Activated naive CD8-positive, alpha-beta T cell (primary cell): ENCODE data around the gene SLCO3A1.

Experiments used
- H3K27ac Mint-ChIP-seq: one replicate; pipeline ENCODE4 v1.8.0; 2021; ENCODE audit warnings: mixed read lengths
- H3K27me3 Mint-ChIP-seq: one replicate; pipeline ENCODE4 v1.8.0; 2021; ENCODE audit warnings: mixed read lengths
- H3K36me3 Mint-ChIP-seq: one replicate; pipeline ENCODE4 v1.8.0; 2021; ENCODE audit warnings: mixed read lengths
- H3K4me1 Mint-ChIP-seq: one replicate; pipeline ENCODE4 v1.8.0; 2021; ENCODE audit warnings: low read depth, mixed read lengths
- H3K4me3 Mint-ChIP-seq: one replicate; pipeline ENCODE4 v1.8.0; 2021; ENCODE audit warnings: mild to moderate bottlenecking, mixed read lengths
- H3K9me3 Mint-ChIP-seq: one replicate; pipeline ENCODE4 v1.8.0; 2021; ENCODE audit warnings: low read depth, mixed read lengths

Gene SLCO3A1

DNA sequence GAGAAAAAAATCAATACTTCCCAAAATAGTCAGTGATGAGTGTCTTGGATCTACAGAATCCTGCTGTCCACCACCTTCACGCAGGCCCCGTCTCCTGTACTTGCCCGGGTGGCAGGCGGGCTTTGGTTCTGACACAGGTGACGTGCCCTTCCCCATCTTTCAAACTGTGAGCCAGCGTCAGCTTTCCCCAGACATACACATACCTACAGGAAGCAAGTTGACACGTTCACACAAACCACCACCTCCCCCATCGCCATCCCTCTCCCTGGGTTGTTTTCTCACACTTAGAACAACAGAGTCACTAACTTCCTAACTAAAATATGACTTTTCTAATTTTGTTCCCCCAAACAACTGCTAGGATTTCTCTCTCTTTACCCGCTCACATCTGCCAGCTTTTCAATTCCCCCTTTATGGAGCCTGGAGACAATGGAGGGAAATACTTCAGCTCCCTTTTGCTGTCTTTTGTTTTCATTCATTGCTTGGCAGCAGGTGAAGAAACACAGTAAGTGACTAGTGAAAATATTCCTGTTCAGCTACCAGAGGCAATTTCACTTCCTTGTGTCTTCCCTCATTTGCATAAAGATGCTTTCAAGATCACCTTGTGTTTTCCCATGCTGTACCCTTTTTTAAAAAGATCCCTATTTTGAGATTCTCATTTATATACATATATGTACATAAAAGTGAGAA, 248.3 kb downstream of the SLCO3A1 start:
- H3K4me3 Mint-ChIP-seq, result no peak overlapping the region
- H3K36me3 Mint-ChIP-seq, result peaks cover 8% of the 10 kb centered on the region
- H3K27me3 Mint-ChIP-seq, result no peaks in the 10 kb centered on the region
- no peaks in the 10 kb centered on the region for H3K9me3 Mint-ChIP-seq
- peaks cover 28% of the 10 kb centered on the region for H3K4me1 Mint-ChIP-seq
- no peak overlapping the region for H3K27ac Mint-ChIP-seq

- peaks cover 24% of the 10 kb centered on the region for H3K4me1 Mint-ChIP-seq
- no peaks in the 10 kb centered on the region for H3K9me3 Mint-ChIP-seq
- peaks cover 7% of the 10 kb centered on the region for H3K36me3 Mint-ChIP-seq
- no peak overlapping the region for H3K27ac Mint-ChIP-seq
- no peak overlapping the region for H3K4me3 Mint-ChIP-seq
- no peaks in the 10 kb centered on the region for H3K27me3 Mint-ChIP-seq
Observed at GRCh38 chr15:92102395-92102755, 248.9 kb downstream of the SLCO3A1 start.

- Mint-ChIP-seq H3K4me1 (peaks cover 32% of the 10 kb centered on the region), H3K27ac (no peak overlapping the region), H3K36me3 (peaks cover 5% of the 10 kb centered on the region), H3K9me3 (no peaks in the 10 kb centered on the region), H3K4me3 (no peak overlapping the region), H3K27me3 (no peaks in the 10 kb centered on the region)
Observed at GRCh38 chr15:92104072-92104471, 250.6 kb downstream of the SLCO3A1 start.

DNA sequence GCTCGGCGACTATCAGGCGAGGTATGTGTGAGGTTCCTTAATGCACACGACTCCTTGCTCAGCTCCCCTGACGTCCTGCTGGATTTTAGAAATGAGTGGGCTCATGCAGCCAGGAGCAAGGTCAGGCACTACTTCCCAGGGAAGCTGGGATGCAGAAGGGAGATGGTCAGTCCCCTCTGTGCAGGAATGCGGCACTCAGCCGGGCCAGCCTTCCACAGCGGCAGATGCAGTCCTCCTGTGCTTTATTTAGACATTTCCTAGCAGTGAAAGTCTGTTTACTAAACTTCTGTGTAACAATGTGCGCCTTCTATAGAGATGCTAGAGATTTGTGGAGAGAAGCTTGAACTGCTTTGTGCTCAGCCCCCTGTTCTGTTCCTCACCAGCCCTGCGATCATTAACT, 252.1 kb downstream of the SLCO3A1 start:
- peaks cover 33% of the 10 kb centered on the region for H3K4me1 Mint-ChIP-seq
- no peaks in the 10 kb centered on the region for H3K27me3 Mint-ChIP-seq
- H3K27ac Mint-ChIP-seq, result no peak overlapping the region
- H3K9me3 Mint-ChIP-seq, result no peaks in the 10 kb centered on the region
- no peak overlapping the region for H3K4me3 Mint-ChIP-seq
- H3K36me3 Mint-ChIP-seq, result peaks cover 3% of the 10 kb centered on the region

DNA sequence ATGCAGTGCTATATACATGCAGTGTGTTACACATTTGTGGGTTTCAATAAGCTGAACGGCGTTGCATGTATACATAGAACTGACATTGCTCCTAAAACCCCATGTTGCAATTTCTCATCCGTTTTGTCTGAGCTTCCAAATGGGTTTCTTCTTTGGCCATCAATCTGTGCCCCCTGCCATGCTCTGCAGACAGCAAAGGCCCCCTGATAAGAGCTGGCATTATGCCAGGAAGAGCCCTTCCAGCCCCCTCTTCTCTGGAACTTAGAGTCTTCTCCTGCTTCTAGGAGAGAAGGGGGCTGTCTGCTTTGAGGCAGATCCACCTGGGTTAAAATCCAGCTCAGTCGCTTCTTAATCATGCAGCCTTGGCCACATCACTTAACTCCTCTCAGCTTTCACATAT, 254.0 kb downstream of the SLCO3A1 start:
- Mint-ChIP-seq H3K36me3 (peaks cover 6% of the 10 kb centered on the region), H3K27me3 (no peaks in the 10 kb centered on the region), H3K4me1 (peaks cover 21% of the 10 kb centered on the region), H3K9me3 (no peaks in the 10 kb centered on the region), H3K4me3 (no peak overlapping the region), H3K27ac (no peak overlapping the region)

DNA sequence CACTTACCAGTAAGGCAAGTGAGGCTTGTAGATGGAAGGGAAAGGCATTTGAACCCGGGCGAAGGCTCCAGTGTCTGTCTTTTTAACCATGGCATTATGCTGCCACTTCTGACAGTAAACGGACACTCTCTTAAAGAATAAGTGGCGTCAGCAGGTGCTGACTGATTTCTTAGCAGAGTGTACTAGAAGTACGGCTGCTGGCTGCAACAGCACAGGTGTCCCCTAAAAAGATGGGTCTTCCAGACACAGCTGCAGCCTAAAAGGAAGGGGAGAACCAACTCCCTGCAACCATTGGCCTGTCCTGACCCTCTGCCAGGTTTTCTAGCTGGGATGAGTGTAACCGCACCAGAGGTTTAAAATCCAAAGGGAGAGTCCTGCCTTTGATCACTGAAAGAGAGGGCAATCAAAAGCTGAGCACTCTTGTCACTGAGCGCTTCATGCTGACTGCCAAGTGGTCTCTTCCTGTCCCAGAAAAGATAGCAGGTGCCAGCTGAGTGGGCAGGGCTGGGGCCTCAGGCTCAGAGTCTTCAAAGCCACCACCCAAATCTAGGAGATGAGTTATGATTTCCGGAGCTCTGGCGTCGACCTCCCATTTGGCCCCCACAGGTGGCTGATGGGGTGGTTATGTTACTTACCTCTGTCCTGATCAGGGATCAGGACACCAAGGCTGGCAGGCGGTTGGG, 255.8 kb downstream of the SLCO3A1 start:
- Mint-ChIP-seq H3K36me3 (peaks cover 6% of the 10 kb centered on the region), H3K27me3 (no peaks in the 10 kb centered on the region), H3K27ac (no peak overlapping the region), H3K4me3 (no peak overlapping the region), H3K4me1 (peaks cover 21% of the 10 kb centered on the region), H3K9me3 (no peaks in the 10 kb centered on the region)

DNA sequence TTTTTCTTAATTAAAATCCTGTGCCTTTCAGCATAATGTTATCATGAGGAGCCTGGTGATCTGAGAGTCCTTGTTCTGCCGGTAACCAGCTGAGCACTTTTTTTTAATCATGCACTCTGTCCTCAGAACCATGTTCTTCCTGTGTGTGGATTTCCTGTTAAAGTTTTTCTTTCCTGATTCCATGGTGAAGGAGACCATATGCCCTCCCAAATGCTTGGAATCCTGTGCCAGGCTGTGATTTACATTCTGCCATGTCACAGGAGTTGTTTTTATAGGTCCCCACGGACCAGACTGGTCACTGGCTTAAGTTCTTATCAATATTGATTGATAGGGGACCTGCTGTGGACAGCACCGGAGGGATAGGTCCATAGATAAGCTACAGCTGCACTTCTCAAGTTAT, 257.8 kb downstream of the SLCO3A1 start:
- Mint-ChIP-seq H3K9me3 (no peaks in the 10 kb centered on the region), H3K27ac (no peak overlapping the region), H3K4me3 (no peak overlapping the region), H3K36me3 (peaks cover 3% of the 10 kb centered on the region), H3K27me3 (no peaks in the 10 kb centered on the region), H3K4me1 (peaks cover 21% of the 10 kb centered on the region)

DNA sequence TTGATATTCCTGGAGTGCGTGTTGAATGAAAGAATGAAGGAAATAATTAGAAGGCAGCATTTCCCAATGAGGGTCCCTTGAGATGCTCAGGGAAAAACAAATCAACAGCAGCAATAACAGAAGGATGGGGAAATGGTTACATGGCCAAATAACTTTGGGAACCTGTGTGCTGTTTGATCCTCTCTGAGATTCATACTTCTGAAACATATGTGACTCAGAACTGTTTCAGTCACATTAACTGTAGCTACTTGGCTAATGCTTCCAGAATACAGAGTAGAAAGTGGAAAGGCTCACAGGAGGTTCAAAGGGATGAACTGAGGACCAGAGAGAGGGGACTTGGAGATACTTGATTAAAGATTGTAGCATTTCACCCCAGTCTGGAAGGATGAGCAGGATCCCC, 258.2 kb downstream of the SLCO3A1 start:
- H3K36me3 Mint-ChIP-seq, result peaks cover 3% of the 10 kb centered on the region
- no peaks in the 10 kb centered on the region for H3K27me3 Mint-ChIP-seq
- H3K4me3 Mint-ChIP-seq, result no peak overlapping the region
- peaks cover 21% of the 10 kb centered on the region for H3K4me1 Mint-ChIP-seq
- H3K27ac Mint-ChIP-seq, result no peak overlapping the region
- H3K9me3 Mint-ChIP-seq, result no peaks in the 10 kb centered on the region

- Mint-ChIP-seq H3K9me3 (no peaks in the 10 kb centered on the region), H3K27ac (no peak overlapping the region), H3K4me3 (no peak overlapping the region), H3K27me3 (no peaks in the 10 kb centered on the region), H3K4me1 (peaks cover 21% of the 10 kb centered on the region), H3K36me3 (peaks cover 3% of the 10 kb centered on the region)
Observed at GRCh38 chr15:92112180-92112579, 258.7 kb downstream of the SLCO3A1 start.

DNA sequence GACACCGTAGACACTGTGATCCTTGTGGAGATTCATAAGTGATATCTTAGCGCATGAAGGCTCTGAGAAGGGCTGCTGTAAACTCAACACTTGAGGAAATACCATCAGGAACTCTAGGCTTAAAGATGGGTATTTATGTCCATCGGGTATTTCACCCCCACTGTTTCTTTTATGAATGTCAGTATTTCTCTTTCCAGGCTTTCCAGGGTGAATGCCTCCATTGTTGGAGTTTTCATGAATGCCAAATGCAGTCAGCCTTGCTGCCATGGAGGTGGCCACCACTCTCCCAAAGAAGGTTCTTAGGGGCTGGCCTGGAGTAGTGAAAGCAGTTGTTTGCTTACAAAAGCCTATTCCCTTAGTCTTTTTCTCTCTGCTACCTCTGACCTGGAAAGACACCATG, 259.2 kb downstream of the SLCO3A1 start:
- Mint-ChIP-seq H3K36me3 (peaks cover 3% of the 10 kb centered on the region), H3K27ac (no peak overlapping the region), H3K4me3 (no peak overlapping the region), H3K9me3 (no peaks in the 10 kb centered on the region), H3K27me3 (no peaks in the 10 kb centered on the region), H3K4me1 (peaks cover 21% of the 10 kb centered on the region)

GRCh38 chr15:92113832-92114231, 260.3 kb downstream of the SLCO3A1 start:
- H3K27me3 Mint-ChIP-seq, result no peaks in the 10 kb centered on the region
- H3K4me3 Mint-ChIP-seq, result no peak overlapping the region
- H3K4me1 Mint-ChIP-seq, result peaks cover 10% of the 10 kb centered on the region
- H3K27ac Mint-ChIP-seq, result no peak overlapping the region
- peaks cover 3% of the 10 kb centered on the region for H3K36me3 Mint-ChIP-seq
- no peaks in the 10 kb centered on the region for H3K9me3 Mint-ChIP-seq

DNA sequence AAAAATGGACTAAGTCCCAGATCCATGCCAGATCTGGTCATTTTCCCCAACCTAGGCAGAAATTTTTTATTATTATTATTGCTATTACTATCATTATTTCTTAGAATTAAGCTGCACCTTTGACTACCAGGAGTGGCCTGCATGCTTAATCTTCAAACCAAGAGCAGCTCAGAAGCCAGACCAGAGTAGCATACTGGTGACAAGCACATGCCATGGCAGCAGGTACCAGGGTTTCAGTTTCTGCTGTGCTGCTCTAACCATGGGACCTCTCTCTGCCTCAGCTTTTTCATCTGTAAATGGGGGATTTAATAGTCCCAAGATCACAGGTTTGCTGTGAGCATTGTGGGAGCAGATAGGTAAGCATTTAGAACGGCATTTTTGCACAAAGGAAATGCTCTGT, 262.3 kb downstream of the SLCO3A1 start:
- H3K4me1 Mint-ChIP-seq, result no peaks in the 10 kb centered on the region
- H3K4me3 Mint-ChIP-seq, result no peak overlapping the region
- no peaks in the 10 kb centered on the region for H3K27me3 Mint-ChIP-seq
- no peak overlapping the region for H3K27ac Mint-ChIP-seq
- no peaks in the 10 kb centered on the region for H3K9me3 Mint-ChIP-seq
- peaks cover 7% of the 10 kb centered on the region for H3K36me3 Mint-ChIP-seq

DNA sequence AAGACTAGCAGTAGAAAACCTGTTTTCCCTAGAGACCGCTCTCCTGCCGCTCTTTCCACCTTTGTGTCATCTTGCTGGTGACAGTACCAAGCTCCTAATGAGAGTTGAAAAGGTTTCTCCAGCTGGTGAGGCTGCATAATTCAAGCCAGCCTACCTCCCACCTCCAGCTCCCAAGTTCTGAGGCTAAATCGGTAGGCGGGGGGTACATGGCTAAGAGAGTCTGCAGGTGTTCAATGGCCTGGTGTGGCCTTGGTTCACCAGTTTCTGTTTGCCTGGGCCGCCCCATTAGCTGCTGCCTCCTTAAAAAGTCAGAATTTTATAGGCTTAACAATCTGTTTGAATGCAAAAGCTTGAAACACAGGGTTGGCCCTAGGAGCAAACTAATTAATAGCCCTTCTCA, 262.8 kb downstream of the SLCO3A1 start:
- Mint-ChIP-seq H3K27me3 (no peaks in the 10 kb centered on the region), H3K4me3 (no peak overlapping the region), H3K4me1 (no peaks in the 10 kb centered on the region), H3K36me3 (peaks cover 11% of the 10 kb centered on the region), H3K9me3 (no peaks in the 10 kb centered on the region), H3K27ac (no peak overlapping the region)

DNA sequence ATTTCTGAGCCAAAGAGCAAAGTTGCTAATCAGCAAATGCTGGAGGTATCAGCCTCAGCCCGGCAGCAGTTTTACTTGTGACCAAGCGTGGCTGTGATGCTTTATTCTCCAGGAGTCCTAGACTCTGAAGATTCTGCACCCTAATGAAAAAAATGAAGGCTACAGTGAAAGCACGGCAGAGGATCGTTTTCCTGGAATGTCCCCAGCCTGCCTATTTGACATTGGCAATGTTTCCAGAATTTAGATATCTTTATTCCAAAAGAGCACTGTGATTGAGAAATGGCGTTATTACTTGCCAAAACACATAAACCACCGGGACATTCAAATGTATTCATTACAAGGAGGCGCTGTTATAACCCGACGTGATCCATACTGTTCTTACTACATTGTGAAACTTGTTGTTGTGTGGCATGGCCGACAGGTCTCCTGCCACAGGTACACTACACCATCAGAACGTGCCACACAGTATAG, 263.8 kb downstream of the SLCO3A1 start:
- Mint-ChIP-seq H3K4me3 (no peak overlapping the region), H3K36me3 (peaks cover 16% of the 10 kb centered on the region), H3K9me3 (no peaks in the 10 kb centered on the region), H3K27ac (no peak overlapping the region), H3K27me3 (no peaks in the 10 kb centered on the region), H3K4me1 (no peaks in the 10 kb centered on the region)

DNA sequence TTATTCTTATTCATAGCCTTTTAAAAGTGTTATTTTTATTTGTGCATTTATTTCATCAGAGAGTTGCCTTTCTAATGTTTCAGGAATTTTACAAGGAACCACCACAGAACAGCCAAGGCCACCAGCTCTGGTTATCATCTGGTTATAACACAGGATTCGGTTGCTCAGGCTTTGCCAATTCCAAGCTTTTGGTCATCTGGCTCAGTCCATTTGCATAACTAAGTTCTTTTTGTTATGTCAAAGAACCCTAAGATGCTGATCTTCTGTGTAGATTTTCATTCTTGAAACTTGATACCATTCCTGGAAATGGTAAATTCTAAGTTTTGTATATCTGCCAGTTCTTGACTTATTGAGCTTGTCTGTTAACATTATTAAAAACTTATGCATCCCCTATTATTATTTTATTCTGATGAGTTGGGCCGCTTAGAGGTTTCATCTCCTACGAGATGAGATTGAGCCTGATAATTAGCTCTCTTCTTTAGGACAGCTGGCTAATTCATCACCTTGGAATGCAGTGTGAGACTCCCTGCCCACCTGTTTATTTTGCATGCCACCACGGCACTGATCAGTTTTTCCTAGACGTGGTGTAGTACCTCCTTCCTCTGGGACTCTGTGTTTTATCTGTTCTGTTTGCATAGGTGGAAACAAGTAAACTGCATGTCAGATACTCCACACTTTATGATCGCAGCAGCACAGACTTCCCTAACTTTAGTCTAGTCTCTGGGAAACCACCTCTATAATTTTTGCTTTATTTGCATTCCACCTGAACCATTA, 264.8 kb downstream of the SLCO3A1 start:
- H3K27me3 Mint-ChIP-seq, result no peaks in the 10 kb centered on the region
- H3K4me3 Mint-ChIP-seq, result no peak overlapping the region
- no peak overlapping the region for H3K27ac Mint-ChIP-seq
- H3K36me3 Mint-ChIP-seq, result peaks cover 21% of the 10 kb centered on the region
- no peaks in the 10 kb centered on the region for H3K9me3 Mint-ChIP-seq
- no peaks in the 10 kb centered on the region for H3K4me1 Mint-ChIP-seq
